Cardiac muscle cell (in vitro differentiated cells and primary cell): ENCODE measurements around the gene HOXD4. TPM values are rescaled to one million over a fixed set of nuclear protein-coding genes. Genes with fewer than 3 reads are reported as not detected.

Experiments
- DNase-seq, 2 donors: peaks; one replicate each; pipeline versions ENCODE4 v3.0.0 to v3.0.0-alpha.2; 2010 to 2017; ENCODE audit warnings: low read depth in 1 of 2, low spot score in 1 of 2
- H3K27ac ChIP-seq: fragments of 200-600 bp; sonication (generic); 2 replicates; pipeline ENCODE4 v1.5.1; 2016
- H3K27me3 ChIP-seq: fragments of 200-600 bp; sonication (generic); 2 replicates; pipeline ENCODE4 v1.6.0; 2016; ENCODE audit warnings: control low read depth
- H3K36me3 ChIP-seq: fragments of 200-600 bp; sonication (generic); 2 replicates; pipeline ENCODE4 v1.5.1; 2016; ENCODE audit warnings: control low read depth
- H3K4me1 ChIP-seq: fragments of 200-600 bp; sonication (generic); 2 replicates; pipeline ENCODE4 v1.8.1; 2017; ENCODE audit warnings: low read depth, mild to moderate bottlenecking, mixed run types
- H3K4me3 ChIP-seq: fragments of 200-600 bp; sonication (generic); 2 replicates; pipeline ENCODE4 v1.5.1; 2016; ENCODE audit warnings: mild to moderate bottlenecking
- H3K9me3 ChIP-seq: fragments of 200-600 bp; sonication (generic); 2 replicates; pipeline ENCODE4 v1.5.1; 2017; ENCODE audit warnings: low read depth, mild to moderate bottlenecking, control low read depth
- polyA plus RNA-seq: library from polyadenylated mRNA; unstranded; fragments of >200 nt; fragmentation: Nextera tagmentation; extraction: Ambion mirVana; gene quantifications from 2 replicates; pipeline ENCODE4 v1.2.1, GENCODE V29; 2016
- total RNA-seq: library from RNA; depleted of rRNA; stranded (reverse); fragments of >200 nt; gene quantifications from 2 replicates; pipeline ENCODE4 v1.2.3, GENCODE V29; 2016
- TF ChIP-seq, protein P1 (sequence below): IDR thresholded peaks from 2 replicates; pipeline ENCODE4 v1.5.1; 2012; ENCODE audit warnings: low read depth, mild to moderate bottlenecking, low read length

The HOXD4 gene
- total and polyA plus RNA-seq, 2 experiments from 2014 or later: not detected

GRCh38 chr2:176130957-176131847, 20.1 kb upstream of the HOXD4 start:
- no peaks in the 10 kb centered on the region for H3K9me3 ChIP-seq
- peaks cover 100% of the 10 kb centered on the region for H3K27me3 ChIP-seq
- no peak overlapping the region for H3K27ac ChIP-seq
- H3K4me3 ChIP-seq: peak overlapping the region; percentile 35
- no peaks in the 10 kb centered on the region for H3K36me3 ChIP-seq
- no peaks in the 10 kb centered on the region for H3K4me1 ChIP-seq
- no peak for DNase-seq
- TF ChIP-seq, protein P1, sequence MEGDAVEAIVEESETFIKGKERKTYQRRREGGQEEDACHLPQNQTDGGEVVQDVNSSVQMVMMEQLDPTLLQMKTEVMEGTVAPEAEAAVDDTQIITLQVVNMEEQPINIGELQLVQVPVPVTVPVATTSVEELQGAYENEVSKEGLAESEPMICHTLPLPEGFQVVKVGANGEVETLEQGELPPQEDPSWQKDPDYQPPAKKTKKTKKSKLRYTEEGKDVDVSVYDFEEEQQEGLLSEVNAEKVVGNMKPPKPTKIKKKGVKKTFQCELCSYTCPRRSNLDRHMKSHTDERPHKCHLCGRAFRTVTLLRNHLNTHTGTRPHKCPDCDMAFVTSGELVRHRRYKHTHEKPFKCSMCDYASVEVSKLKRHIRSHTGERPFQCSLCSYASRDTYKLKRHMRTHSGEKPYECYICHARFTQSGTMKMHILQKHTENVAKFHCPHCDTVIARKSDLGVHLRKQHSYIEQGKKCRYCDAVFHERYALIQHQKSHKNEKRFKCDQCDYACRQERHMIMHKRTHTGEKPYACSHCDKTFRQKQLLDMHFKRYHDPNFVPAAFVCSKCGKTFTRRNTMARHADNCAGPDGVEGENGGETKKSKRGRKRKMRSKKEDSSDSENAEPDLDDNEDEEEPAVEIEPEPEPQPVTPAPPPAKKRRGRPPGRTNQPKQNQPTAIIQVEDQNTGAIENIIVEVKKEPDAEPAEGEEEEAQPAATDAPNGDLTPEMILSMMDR: no peak

DNA sequence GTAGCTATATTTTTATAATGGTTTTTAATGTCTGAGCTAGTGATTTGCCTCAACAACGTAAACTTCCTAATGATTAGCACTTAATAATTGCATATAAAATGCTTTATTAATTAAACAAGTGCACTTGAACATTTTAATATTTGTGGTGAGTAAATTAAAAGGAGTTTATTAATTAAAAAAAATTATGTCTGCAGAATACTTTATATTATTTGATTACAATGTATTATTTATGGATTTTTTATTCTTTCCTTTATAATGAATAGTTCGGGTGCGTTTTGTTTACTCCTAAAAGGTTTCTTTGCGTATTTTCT, 19.5 kb upstream of the HOXD4 start:
- DNase-seq: no peak
- H3K4me3 ChIP-seq: no peak overlapping the region

GRCh38 chr2:176132205-176133171, 18.9 kb upstream of the HOXD4 start:
- no peaks in the 10 kb centered on the region for H3K36me3 ChIP-seq
- TF ChIP-seq, protein P1: no peak
- no peaks in the 10 kb centered on the region for H3K4me1 ChIP-seq
- H3K27me3 ChIP-seq: peaks cover 100% of the 10 kb centered on the region
- no peaks in the 10 kb centered on the region for H3K9me3 ChIP-seq
- no peak overlapping the region for H3K4me3 ChIP-seq
- no peak overlapping the region for H3K27ac ChIP-seq
- no peak for DNase-seq

More for the DNA sequence above, 19.5 kb upstream of the HOXD4 start:
- no peaks in the 10 kb centered on the region for H3K36me3 ChIP-seq
- H3K27me3 ChIP-seq: peaks cover 100% of the 10 kb centered on the region
- H3K9me3 ChIP-seq: no peaks in the 10 kb centered on the region
- H3K27ac ChIP-seq: no peak overlapping the region
- H3K4me1 ChIP-seq: no peaks in the 10 kb centered on the region
- TF ChIP-seq, protein P1: no peak

DNA sequence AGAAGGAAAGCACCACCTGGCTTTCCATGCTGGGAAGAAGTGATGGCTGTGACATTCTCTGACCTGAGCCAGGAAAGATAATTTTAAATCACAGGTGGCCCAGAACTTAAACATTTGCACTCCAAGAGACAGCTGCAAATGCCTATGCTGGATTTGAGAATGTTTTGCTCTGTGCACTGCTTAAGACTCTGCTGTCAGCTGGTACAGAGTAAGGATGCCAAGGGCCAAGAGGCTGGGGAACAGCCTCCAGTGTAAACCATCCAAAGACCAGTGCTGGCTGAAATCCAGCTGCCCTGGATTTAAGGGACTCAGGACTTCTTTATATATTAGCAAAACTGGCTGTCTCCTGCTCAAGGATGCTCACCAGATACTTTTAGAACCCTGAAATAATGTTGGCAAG, 18.0 kb upstream of the HOXD4 start:
- Histone ChIP-seq H3K36me3 (no peaks in the 10 kb centered on the region), H3K27me3 (peaks cover 100% of the 10 kb centered on the region), H3K9me3 (no peaks in the 10 kb centered on the region), H3K4me3 (no peak overlapping the region), H3K4me1 (no peaks in the 10 kb centered on the region), H3K27ac (no peak overlapping the region)
- TF ChIP-seq, protein P1: no peak
- no peak for DNase-seq

DNA sequence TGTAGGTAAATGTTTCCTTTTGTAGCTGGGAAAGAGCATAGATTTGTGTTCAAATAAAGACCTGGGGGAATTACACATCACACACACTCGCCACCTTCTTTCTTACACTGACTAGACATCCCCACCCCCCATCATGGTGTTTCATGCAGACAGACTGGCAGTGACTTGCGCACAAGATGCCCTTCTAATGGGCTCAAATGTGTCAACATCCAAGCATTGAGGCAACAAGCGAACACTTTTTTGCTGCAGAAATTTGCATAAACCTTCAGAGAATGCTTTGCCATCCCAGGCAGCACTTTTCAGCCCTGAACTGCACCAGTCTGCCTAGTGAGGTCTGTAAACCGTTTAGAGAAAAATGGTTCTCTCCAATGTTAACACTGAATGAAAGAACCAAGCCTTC, 17.3 kb upstream of the HOXD4 start:
- TF ChIP-seq, protein P1: no peak
- Histone ChIP-seq H3K4me1 (no peaks in the 10 kb centered on the region), H3K27me3 (peaks cover 100% of the 10 kb centered on the region), H3K36me3 (no peaks in the 10 kb centered on the region), H3K9me3 (no peaks in the 10 kb centered on the region), H3K4me3 (no peak overlapping the region), H3K27ac (no peak overlapping the region)
- no peak for DNase-seq
